C1 segment of cervical spinal cord (tissue), 14 donors: ENCODE results near the gene OPHN1.
A peak's percentile ranks its signal among the peaks of the same experiment; 100 is the strongest.
"Not testable (repeated sequence)": the region's sequence is repeated elsewhere in the genome, so short reads cannot be mapped to it uniquely, and the experiment has no call there.

ENCODE experiments used
- DNase-seq, 14 donors: peaks; one replicate each; lab custom pipeline; 2025; lab: John Stamatoyannopoulos, UW

OPHN1 gene

GRCh38 chrX:68358679-68359078 lies 74.6 kb downstream of the OPHN1 start:
- no peak for DNase-seq

DNA sequence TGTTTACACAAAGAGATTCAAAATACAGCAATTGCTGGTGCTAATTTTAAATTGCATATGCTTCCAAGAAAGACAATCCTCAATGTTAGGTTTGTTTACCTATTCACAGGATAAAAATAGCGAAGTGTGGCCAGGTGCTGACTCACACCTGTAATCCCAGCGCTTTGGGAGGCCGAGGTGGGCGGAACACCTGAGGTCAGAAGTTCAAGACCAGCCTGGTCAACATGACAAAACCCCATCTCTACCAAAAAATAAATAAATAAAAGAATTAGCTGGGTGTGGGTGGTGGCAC lies 77.7 kb downstream of the OPHN1 start:
- DNase-seq = no peak

DNA sequence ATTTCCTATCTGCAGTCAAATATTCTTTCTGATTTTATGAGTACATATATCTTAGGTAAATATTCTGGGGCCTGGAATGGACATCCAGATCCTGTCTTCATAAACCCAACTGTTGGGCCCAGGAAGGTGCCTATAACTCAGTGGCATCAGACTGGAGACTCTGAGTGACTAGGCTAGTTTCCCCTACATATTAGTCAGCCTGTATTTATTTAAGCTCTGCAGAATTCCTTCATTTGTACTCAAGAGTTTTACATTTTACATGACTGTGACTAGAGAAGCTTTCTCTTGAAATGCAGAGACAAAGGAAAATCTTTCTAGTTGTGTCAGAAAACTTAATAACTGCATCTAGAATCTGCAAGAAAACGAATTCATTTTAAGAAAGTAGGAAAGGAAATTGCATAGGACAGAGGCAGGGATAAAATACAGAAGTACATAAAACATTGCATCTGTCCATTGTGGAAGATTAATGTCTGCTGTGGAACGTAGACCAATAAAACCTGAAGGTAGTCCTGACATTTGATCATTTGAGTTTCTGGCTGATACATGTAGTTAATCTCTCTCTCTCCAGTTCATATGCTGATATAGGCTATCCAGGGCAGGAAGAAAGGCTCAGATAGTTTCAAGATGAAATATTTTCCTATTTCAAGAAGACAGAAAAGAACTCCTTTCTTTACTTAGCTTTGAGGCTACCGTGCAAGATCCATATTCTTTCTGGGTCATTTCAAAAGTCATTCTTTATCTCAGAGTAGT lies 78.2 kb downstream of the OPHN1 start:
- DNase-seq = no peak

DNA sequence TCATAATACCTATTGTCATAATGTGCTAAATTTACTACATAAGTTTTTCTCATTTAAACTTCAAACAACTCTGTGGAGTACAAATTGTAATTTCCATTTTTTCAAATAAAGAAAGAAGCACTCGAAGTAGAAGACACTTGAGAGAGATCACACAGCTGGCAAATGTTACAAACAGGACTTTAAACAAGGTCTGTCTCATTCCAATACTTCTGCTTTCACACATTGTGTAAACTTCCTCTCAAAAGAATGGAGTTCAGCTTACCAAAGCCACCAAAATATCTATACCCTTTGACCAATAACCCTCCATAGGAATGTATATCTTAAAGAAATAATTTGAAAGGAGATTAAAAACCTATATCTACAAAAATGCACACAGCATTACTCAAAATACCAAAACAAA lies 88.3 kb downstream of the OPHN1 start:
- DNase-seq = no peak

DNA sequence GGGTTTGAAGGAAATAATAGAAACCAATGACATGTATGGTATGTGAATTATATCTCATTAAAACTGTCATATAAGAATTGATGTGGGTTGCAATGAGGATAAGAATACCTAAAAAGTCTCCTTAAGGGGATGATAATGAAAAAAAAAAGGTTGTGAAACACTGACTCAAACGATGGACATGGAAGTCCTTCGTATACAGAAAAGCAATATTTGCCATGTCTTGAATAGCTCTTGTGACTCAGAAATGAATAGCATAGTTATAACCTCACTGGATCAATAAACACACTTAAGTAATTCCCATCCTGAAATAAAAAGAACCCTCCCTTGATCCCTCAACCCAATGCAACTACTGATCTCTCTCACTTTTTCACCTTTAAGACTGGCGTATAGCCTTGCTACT lies 89.7 kb downstream of the OPHN1 start:
- DNase-seq = no peak

DNA sequence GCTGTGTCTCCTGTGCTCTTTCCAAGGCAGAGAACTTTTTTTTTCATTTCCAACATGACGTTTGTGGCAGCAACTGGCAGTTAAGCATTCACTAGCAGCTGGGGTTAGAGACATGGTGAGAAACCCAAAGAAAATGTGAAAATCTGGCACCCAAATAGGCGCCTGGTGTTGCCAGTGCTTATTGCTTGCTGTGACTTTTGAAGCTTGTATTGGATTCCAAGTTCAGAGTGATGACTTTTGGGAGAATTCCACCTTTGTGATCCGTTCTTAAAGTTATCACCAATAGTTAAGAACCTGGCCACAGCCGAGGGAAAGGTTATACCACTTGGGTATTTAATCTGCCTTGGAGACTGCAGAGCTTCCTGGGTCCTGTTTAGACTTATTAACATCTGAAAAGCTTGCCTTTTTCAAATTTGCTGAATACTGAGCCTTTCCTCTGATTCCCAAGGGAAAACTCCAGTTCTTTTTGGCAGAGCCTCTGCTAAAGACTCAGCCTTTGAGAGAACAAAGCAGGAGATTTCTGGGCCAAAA lies 101.0 kb downstream of the OPHN1 start:
- peak in 5 of 14 donors; percentile 0 to 6 (median 1) for DNase-seq

GRCh38 chrX:68326841-68327240 lies 106.5 kb downstream of the OPHN1 start:
- not testable (repeated sequence) for DNase-seq

GRCh38 chrX:68307769-68308168 lies 125.5 kb downstream of the OPHN1 start:
- DNase-seq = no peak

- no peak for DNase-seq
These were observed 128.7 kb downstream of the OPHN1 start for GRCh38 chrX:68304602-68305001.

DNA sequence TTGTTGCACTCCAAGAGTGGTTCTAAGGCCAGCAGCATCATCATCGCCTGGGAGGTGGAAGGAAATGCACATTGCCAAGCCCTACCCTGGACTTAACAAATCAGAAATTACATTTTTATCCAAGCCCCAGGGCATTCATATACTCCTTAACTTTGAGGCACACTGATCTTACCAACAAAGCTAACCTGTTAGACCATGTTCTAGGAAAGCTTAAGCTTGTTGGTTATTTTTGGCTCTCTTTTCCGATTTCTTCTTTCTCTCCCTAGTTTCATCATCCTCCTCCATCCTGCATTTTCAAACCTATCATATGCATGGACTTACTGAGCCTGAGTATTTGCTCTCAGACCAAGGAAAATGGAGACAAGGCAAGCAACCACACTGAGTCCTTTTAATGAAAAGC lies 133.4 kb downstream of the OPHN1 start:
- DNase-seq = no peak

DNA sequence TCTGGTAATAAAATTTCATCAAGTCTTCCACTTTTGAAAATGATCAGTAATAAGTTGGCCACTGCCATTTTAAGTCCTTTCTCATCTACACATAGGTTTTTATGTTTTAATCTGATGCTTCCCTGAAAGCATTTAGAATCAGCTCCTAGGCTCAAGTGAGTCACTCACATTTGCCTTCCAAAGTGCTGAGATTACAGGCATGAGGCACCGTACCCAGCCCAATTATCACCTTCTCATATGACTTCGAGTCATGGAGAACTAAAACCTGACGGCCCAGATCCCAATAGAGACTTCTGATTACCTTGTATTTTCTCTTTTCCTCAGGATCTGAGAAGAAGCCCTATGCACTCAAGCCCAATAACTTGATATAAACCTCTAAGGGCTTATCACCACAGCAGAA lies 140.8 kb downstream of the OPHN1 start:
- DNase-seq = no peak

DNA sequence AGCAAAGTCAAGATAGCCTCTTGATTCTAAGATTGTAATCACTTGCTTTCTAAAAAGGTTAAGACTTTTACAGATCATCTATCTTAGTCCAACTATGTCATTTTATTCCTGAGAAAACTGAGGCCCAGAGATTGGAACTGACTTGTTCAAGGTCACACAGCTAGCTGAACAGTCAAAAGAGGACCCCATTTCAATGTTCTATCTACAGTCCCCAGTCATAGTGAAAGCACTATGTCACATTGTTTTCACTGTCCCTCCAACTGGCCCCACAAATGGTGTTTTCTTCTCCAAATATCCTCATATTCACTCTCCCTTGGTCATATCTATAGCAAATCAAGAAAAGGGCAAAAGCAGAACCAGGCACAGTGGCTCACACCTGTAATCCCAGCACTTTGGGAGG lies 145.2 kb downstream of the OPHN1 start:
- DNase-seq = no peak

- DNase-seq = no peak
These were observed 145.9 kb downstream of the OPHN1 start for GRCh38 chrX:68287419-68287818.

DNA sequence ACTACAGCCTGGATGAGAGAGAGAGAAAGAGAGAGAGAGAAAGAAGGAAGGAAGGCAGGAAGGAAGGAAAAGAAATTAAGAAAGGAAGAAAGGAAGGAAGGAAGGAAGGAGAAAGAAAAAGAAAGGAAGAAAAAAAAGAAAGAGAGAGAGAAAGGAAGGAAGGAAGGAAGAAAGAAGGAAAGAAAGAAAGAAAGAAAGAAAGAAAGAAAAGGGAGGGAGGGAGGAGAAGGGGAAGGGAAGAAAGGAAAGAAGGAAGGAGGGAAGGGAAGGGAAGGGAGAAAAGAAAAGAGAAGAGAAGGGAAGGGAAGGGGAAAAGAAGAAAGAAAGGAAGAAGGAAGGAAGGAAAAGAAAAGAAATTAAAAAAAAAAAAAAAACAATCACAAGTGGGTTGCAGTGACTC lies 146.3 kb downstream of the OPHN1 start:
- no peak for DNase-seq

DNA sequence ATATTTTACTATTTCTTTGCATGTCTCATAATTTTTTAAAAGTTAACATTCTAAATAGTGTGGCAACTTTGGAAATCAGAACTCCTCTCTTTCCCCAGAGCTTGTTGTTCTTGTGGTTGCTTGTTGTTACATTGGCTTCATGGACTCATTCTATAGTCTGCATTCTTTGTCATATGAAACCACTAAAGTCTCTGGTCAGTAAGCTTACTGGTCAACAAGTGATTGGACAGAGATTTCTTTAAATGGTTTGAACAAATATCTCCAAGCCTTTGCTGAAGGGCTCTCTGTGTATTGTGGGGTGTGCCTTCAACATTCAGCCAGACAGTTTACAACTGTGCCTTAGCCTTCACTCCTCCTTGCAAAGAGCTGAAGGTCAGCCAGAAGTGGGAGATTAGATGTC lies 147.2 kb downstream of the OPHN1 start:
- no peak for DNase-seq

DNA sequence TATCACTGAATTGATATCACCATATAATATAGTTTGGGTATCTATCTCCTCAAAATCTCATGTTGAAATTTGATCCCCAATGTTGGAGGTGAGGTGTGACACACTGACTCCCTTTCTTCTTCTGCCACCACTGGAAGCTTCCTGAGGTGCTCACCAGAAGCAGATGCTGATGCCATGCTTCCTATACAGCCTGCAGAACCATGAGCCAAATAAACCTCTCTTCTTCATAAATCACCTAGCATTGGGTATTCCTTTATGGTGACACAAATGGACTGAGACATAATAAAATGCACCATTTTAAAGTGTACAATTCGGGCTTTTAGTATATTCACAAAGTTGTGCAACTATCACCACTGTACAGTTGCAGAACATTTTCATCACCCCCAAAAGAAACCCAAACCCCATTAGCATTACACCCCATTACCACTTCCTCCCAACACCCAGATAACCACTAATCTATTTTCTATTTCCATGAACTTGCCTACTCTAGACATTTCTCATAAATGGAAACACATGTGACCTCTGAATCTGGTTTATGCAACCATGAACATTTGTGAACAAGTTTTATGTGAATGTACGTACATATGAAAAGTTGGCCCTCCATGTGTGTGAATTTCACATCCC lies 148.9 kb downstream of the OPHN1 start:
- DNase-seq = no peak

GRCh38 chrX:68273887-68274286 lies 159.4 kb downstream of the OPHN1 start:
- no peak for DNase-seq

- DNase-seq = not testable (repeated sequence)
These were observed 168.5 kb downstream of the OPHN1 start for GRCh38 chrX:68264793-68265192.

GRCh38 chrX:68261060-68261672 lies 172.1 kb downstream of the OPHN1 start:
- DNase-seq = peak in 7 of 14 donors; percentile 1 to 34 (median 9)

DNA sequence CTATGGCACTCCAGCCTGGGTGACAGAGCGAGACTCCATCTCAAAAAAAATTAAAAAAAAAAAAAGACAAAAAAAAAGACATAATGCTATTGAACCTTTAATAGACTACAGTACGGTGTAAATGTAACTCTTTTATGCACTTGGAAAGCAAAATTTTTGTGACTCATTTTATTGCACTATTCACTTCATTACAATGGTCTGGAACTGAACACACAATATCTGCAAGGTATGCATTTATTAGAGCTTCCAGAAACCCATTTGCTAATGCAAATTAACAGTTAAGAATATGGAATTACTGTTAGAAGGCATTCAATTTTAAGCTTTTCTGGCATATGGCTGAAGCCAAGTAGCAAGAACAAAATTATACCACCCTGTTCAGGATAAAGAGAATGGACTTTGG lies 176.3 kb downstream of the OPHN1 start:
- DNase-seq = no peak

- no peak for DNase-seq
These were observed 178.3 kb downstream of the OPHN1 start for GRCh38 chrX:68254738-68255645.

GRCh38 chrX:68252664-68253063 lies 180.6 kb downstream of the OPHN1 start:
- DNase-seq = no peak
